Neural progenitor cell (in vitro differentiated cells): ENCODE results near the gene MRPL40. TPM values are rescaled to one million over a fixed set of nuclear protein-coding genes. Genes with fewer than 3 reads are reported as not detected.

Experiments
- DNase-seq: peaks from one replicate; pipeline ENCODE4 v3.0.0-alpha.2; 2016; ENCODE audit warnings: low spot score
- H2AFZ ChIP-seq: fragments of 200-600 bp; sonication (generic); replicated peaks from 2 replicates; pipeline ENCODE4 v1.6.1; 2016; ENCODE audit warnings: antibody characterized with exemption
- H3F3A ChIP-seq: fragments of 200-600 bp; sonication (generic); 2 replicates; pipeline ENCODE4 v1.6.1; 2016; ENCODE audit warnings: antibody characterized with exemption, low read depth
- H3K27ac ChIP-seq: fragments of 200-600 bp; sonication (generic); 2 replicates; pipeline ENCODE4 v1.5.1; 2016; ENCODE audit warnings: mild to moderate bottlenecking
- H3K27me3 ChIP-seq: fragments of 200-600 bp; sonication (generic); 2 replicates; pipeline ENCODE4 v1.6.1; 2016; ENCODE audit warnings: mild to moderate bottlenecking, moderate library complexity
- H3K36me3 ChIP-seq: fragments of 200-600 bp; sonication (generic); 2 replicates; pipeline ENCODE4 v1.5.1; 2016
- H3K4me1 ChIP-seq: fragments of 200-600 bp; sonication (generic); 2 replicates; pipeline ENCODE4 v1.6.1; 2016; ENCODE audit warnings: mixed run types
- H3K4me2 ChIP-seq: fragments of 200-600 bp; sonication (generic); 2 replicates; pipeline ENCODE4 v1.6.1; 2016
- H3K4me3 ChIP-seq: fragments of 200-600 bp; sonication (generic); 2 replicates; pipeline ENCODE4 v1.5.1; 2016
- H3K79me2 ChIP-seq: fragments of 200-600 bp; sonication (generic); 2 replicates; pipeline ENCODE4 v1.6.1; 2016; ENCODE audit warnings: low read depth
- H3K9ac ChIP-seq: fragments of 200-600 bp; sonication (generic); 2 replicates; pipeline ENCODE4 v1.6.1; 2016
- H3K9me3 ChIP-seq: fragments of 200-600 bp; sonication (generic); 2 replicates; pipeline ENCODE4 v1.5.1; 2016; ENCODE audit warnings: low read depth
- H4K20me1 ChIP-seq: fragments of 200-600 bp; sonication (generic); 2 replicates; pipeline ENCODE4 v1.6.1; 2016; ENCODE audit warnings: low read depth
- H3K27ac Mint-ChIP-seq: 3 replicates; pipeline ENCODE4 v1.8.0; 2021; ENCODE audit warnings: mixed read lengths
- H3K27me3 Mint-ChIP-seq: 2 replicates; pipeline ENCODE4 v1.8.0; 2022; ENCODE audit warnings: low read depth, mild to moderate bottlenecking, inconsistent platforms, moderate library complexity, mixed read lengths; ENCODE audit not compliant: insufficient read depth
- H3K36me3 Mint-ChIP-seq: 3 replicates; pipeline ENCODE4 v1.8.0; 2021; ENCODE audit warnings: mixed read lengths
- H3K4me1 Mint-ChIP-seq: 3 replicates; pipeline ENCODE4 v1.8.0; 2021; ENCODE audit warnings: mixed read lengths
- H3K4me3 Mint-ChIP-seq: 3 replicates; pipeline ENCODE4 v1.8.0; 2021; ENCODE audit warnings: mild to moderate bottlenecking, moderate library complexity, mixed read lengths
- H3K9me3 Mint-ChIP-seq: 3 replicates; pipeline ENCODE4 v1.8.0; 2020; ENCODE audit warnings: mixed read lengths
- CTCF ChIP-seq: fragments of 200-600 bp; sonication (generic); IDR thresholded peaks from 2 replicates; pipeline ENCODE4 v1.5.1; 2017; ENCODE audit warnings: antibody characterized with exemption, mild to moderate bottlenecking
- EZH2 ChIP-seq: fragments of 200-600 bp; sonication (generic); IDR thresholded peaks from 2 replicates; pipeline ENCODE4 v1.6.1; 2017; ENCODE audit warnings: antibody characterized with exemption, mild to moderate bottlenecking, moderate library complexity
- EZH2phosphoT487 ChIP-seq: fragments of 200-600 bp; sonication (generic); IDR thresholded peaks from 2 replicates; pipeline ENCODE4 v1.6.1; 2017; ENCODE audit warnings: antibody characterized with exemption
- total RNA-seq: library from RNA; depleted of rRNA; stranded (reverse); fragments of >200 nt; gene quantifications from 2 replicates; pipeline ENCODE4 v1.2.3, GENCODE V29; 2015; ENCODE audit warnings: low replicate concordance

Gene MRPL40
- total RNA-seq, 1 donor from 2014 or later, result 17.0 TPM

- Mint-ChIP-seq H3K27ac (no peak overlapping the region), H3K9me3 (peaks cover 4% of the 10 kb centered on the region), H3K36me3 (peaks cover 19% of the 10 kb centered on the region), H3K27me3 (no peaks in the 10 kb centered on the region), H3K4me3 (no peak overlapping the region), H3K4me1 (peaks cover 10% of the 10 kb centered on the region)
- Histone ChIP-seq H3K36me3 (no peaks in the 10 kb centered on the region), H3K9me3 (no peaks in the 10 kb centered on the region), H3K4me1 (peaks cover 10% of the 10 kb centered on the region), H3F3A (no peaks in the 10 kb centered on the region), H3K4me3 (no peak overlapping the region), H3K9ac (no peak overlapping the region), H3K27ac (no peak overlapping the region), H4K20me1 (peaks cover 49% of the 10 kb centered on the region), H2AFZ (no peak overlapping the region), H3K4me2 (no peak overlapping the region), H3K79me2 (peaks cover 100% of the 10 kb centered on the region), H3K27me3 (no peaks in the 10 kb centered on the region)
- DNase-seq, result no peak
- no peak for TF ChIP-seq CTCF
- TF ChIP-seq EZH2phosphoT487, result no peak
- TF ChIP-seq EZH2, result no peak
Measured at GRCh38 chr22:19419464-19420178, 12.7 kb upstream of the MRPL40 start.

GRCh38 chr22:19420321-19420720 is 12.0 kb upstream of the MRPL40 start:
- H3K9me3 Mint-ChIP-seq, result peaks cover 4% of the 10 kb centered on the region
- H3K36me3 Mint-ChIP-seq, result peaks cover 16% of the 10 kb centered on the region
- no peak overlapping the region for H3K4me3 Mint-ChIP-seq
- no peaks in the 10 kb centered on the region for H3F3A ChIP-seq
- no peaks in the 10 kb centered on the region for H3K27me3 ChIP-seq
- H4K20me1 ChIP-seq, result peaks cover 55% of the 10 kb centered on the region
- H3K4me1 Mint-ChIP-seq, result peaks cover 10% of the 10 kb centered on the region
- no peak for DNase-seq
- H3K27ac Mint-ChIP-seq, result no peak overlapping the region
- H3K79me2 ChIP-seq, result peaks cover 100% of the 10 kb centered on the region
- no peak overlapping the region for H3K4me2 ChIP-seq
- no peaks in the 10 kb centered on the region for H3K36me3 ChIP-seq
- TF ChIP-seq EZH2phosphoT487 (no peak), CTCF (no peak), EZH2 (no peak)
- no peak overlapping the region for H2AFZ ChIP-seq
- H3K4me1 ChIP-seq, result peaks cover 10% of the 10 kb centered on the region
- H3K9ac ChIP-seq, result no peak overlapping the region
- no peaks in the 10 kb centered on the region for H3K27me3 Mint-ChIP-seq
- H3K9me3 ChIP-seq, result no peaks in the 10 kb centered on the region
- H3K27ac ChIP-seq, result no peak overlapping the region
- no peak overlapping the region for H3K4me3 ChIP-seq

- no peak overlapping the region for H3K27ac ChIP-seq
- H2AFZ ChIP-seq, result no peak overlapping the region
- H3K27ac Mint-ChIP-seq, result peak overlapping the region; percentile 35
- no peaks in the 10 kb centered on the region for H3F3A ChIP-seq
- peaks cover 79% of the 10 kb centered on the region for H4K20me1 ChIP-seq
- no peaks in the 10 kb centered on the region for H3K36me3 ChIP-seq
- H3K4me1 ChIP-seq, result peaks cover 10% of the 10 kb centered on the region
- no peak overlapping the region for H3K4me3 Mint-ChIP-seq
- H3K4me2 ChIP-seq, result no peak overlapping the region
- H3K9me3 ChIP-seq, result no peaks in the 10 kb centered on the region
- no peak overlapping the region for H3K9ac ChIP-seq
- H3K27me3 ChIP-seq, result no peaks in the 10 kb centered on the region
- peaks cover 100% of the 10 kb centered on the region for H3K79me2 ChIP-seq
- peaks cover 10% of the 10 kb centered on the region for H3K4me1 Mint-ChIP-seq
- TF ChIP-seq EZH2 (no peak), EZH2phosphoT487 (no peak), CTCF (no peak)
- peaks cover 14% of the 10 kb centered on the region for H3K36me3 Mint-ChIP-seq
- no peak overlapping the region for H3K4me3 ChIP-seq
- no peak for DNase-seq
- H3K27me3 Mint-ChIP-seq, result no peaks in the 10 kb centered on the region
- no peaks in the 10 kb centered on the region for H3K9me3 Mint-ChIP-seq
Measured at GRCh38 chr22:19422440-19423301, 9.7 kb upstream of the MRPL40 start.
